HepG2 (cell line): ENCODE measurements around the gene SPCS1. TPM values are rescaled to one million over a fixed set of nuclear protein-coding genes. Genes with fewer than 3 reads are reported as not detected.

Source experiments
- ATRX ChIP-seq: sonication (generic); formaldehyde crosslinking; IDR thresholded peaks from 2 replicates; pipeline ENCODE4 v1.4.0; 2020; ENCODE audit warnings: missing genetic modification reagents, borderline replicate concordance
- BRCA1 ChIP-seq: sonication (generic); formaldehyde crosslinking; IDR thresholded peaks from 2 replicates; pipeline ENCODE4 v1.4.0; 2020; ENCODE audit warnings: missing genetic modification reagents
- GATAD2A ChIP-seq: IDR thresholded peaks from 2 replicates; pipeline ENCODE4 v1.6.1; 2016
- GFI1 ChIP-seq: sonication (generic); formaldehyde crosslinking; IDR thresholded peaks from 2 replicates; pipeline ENCODE4 v1.5.0; 2020; ENCODE audit warnings: missing genetic modification reagents, mild to moderate bottlenecking, borderline replicate concordance
- MEF2D ChIP-seq: sonication (generic); formaldehyde crosslinking; IDR thresholded peaks from 2 replicates; pipeline ENCODE4 v1.5.1; 2020; ENCODE audit warnings: mild to moderate bottlenecking, missing genetic modification reagents
- POLR2AphosphoS2 ChIP-seq: IDR thresholded peaks from 2 replicates; pipeline ENCODE4 v1.6.1; 2011; ENCODE audit warnings: low read depth, low read length, improper control_type of control experiment
- RNF2 ChIP-seq: fragments of 450-650 bp; conservative IDR thresholded peaks from 2 replicates; pipeline ENCODE4 v1.6.1; 2016; ENCODE audit warnings: low read depth
- SIN3B ChIP-seq: fragments of 150-350 bp; IDR thresholded peaks from 2 replicates; pipeline ENCODE4 v1.6.1; 2014; ENCODE audit warnings: low read length
- ZBTB3 ChIP-seq: sonication (generic); formaldehyde crosslinking; IDR thresholded peaks from 2 replicates; pipeline ENCODE4 v1.4.0; 2020; ENCODE audit warnings: low read depth, mild to moderate bottlenecking, moderate library complexity, missing genetic modification reagents, borderline replicate concordance
- ZNF572 ChIP-seq: sonication (generic); formaldehyde crosslinking; IDR thresholded peaks from 2 replicates; pipeline ENCODE4 v1.5.1; 2020; ENCODE audit warnings: mild to moderate bottlenecking, missing genetic modification reagents
- ZNF720 ChIP-seq: sonication (generic); formaldehyde crosslinking; IDR thresholded peaks from 2 replicates; pipeline ENCODE4 v1.4.0; 2020; ENCODE audit warnings: missing genetic modification reagents
- ZNF776 ChIP-seq: sonication (generic); formaldehyde crosslinking; IDR thresholded peaks from 2 replicates; pipeline ENCODE4 v1.4.0; 2020; ENCODE audit warnings: mild to moderate bottlenecking, missing genetic modification reagents
- ZNF878 ChIP-seq: sonication (generic); formaldehyde crosslinking; IDR thresholded peaks from 2 replicates; pipeline ENCODE4 v1.8.1; 2023; ENCODE audit warnings: mild to moderate bottlenecking, missing genetic modification reagents, moderate library complexity
- polyA plus RNA-seq, 8 experiments: library from polyadenylated mRNA; depleted of rRNA in 3 of 8; stranded (reverse) in 7 of 8; unstranded in 1 of 8; fragments of >200 nt; fragmentation: Illumina TruSeq in 4 of 8; extraction: Trizol in 4 of 8; gene quantifications; 2 replicates each; pipeline versions ENCODE4 v1.2.1 to v1.2.3, GENCODE V29; 2011 to 2016; ENCODE audit warnings: low read depth in 4 of 8, missing spikeins in 1 of 8, mixed read lengths in 1 of 8; ENCODE audit not compliant: insufficient read depth in 1 of 8
- total RNA-seq, 5 experiments: library from RNA; depleted of rRNA; stranded (reverse); fragments of >200 nt; fragmentation: Illumina TruSeq; extraction: Trizol; gene quantifications; 2 replicates each; pipeline ENCODE4 v1.2.3, GENCODE V29; 2016; ENCODE audit warnings: low read depth in 1 of 5
- TF ChIP-seq, protein P1 (sequence below): sonication (generic); formaldehyde crosslinking; IDR thresholded peaks from 2 replicates; pipeline ENCODE4 v1.4.0; 2020; ENCODE audit warnings: missing genetic modification reagents
- TF ChIP-seq, protein P2 (sequence below): sonication (generic); formaldehyde crosslinking; IDR thresholded peaks from 2 replicates; pipeline ENCODE4 v1.4.0; 2020; ENCODE audit warnings: missing genetic modification reagents, borderline replicate concordance
- TF ChIP-seq, protein P3 (sequence below): IDR thresholded peaks from 2 replicates; pipeline ENCODE4 v1.6.1; 2016; ENCODE audit warnings: missing compliant biosample characterization, missing genetic modification reagents, borderline replicate concordance
- TF ChIP-seq, protein P4 (sequence below): sonication (generic); formaldehyde crosslinking; IDR thresholded peaks from 2 replicates; pipeline ENCODE4 v1.5.1; 2020; ENCODE audit warnings: mild to moderate bottlenecking, missing genetic modification reagents, moderate library complexity

SPCS1 gene
- total and polyA plus RNA-seq, 2 of the 13 experiments (the other 11 are each of a cell fraction or from before 2014, with no cell fraction given) = 84.6 to 120 TPM

DNA sequence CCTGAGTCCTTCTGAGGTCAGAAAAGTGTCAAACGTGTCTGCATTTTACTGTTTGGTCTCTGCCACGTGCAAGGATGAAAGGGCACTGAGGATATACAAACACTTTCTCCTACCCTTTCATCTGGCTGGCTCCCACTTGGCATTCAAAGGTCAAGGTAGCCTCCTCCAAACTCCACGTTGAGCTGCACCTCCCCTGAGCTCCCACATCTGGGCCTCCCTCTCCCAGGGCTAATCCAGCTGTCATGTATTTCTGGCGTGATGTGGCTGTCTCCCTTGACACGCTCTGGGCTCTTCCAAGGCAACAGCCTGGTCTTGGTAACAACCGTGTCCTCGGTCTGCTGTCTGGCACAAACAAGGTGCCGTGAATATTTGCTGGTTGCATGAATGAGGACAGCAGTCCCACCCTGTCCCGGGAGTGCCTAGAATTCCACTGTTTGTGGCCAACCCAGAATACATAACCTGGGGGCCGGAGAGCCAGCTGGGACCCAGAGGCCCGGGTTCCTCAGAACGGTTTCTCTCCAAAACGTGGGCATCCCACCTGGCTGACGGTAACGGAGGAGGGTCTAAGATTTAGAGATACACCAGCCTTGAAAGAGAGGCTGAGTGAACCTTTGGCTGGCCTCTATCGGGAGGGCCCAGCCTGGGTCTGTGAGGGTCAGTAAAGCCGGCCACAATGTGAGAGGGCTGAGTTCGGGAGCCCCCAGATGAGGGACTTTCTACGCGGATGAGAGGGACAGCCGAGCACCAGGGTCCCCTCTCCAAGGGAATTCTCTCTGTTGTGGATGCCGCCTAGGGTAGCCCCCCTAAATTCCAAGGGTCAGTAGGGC lies 1.1 kb upstream of the SPCS1 start (continued):
- TF ChIP-seq ZNF776 (CRISPR knock-in tag) = no peak
- TF ChIP-seq ATRX (CRISPR knock-in tag) = no peak
- TF ChIP-seq, protein P1, sequence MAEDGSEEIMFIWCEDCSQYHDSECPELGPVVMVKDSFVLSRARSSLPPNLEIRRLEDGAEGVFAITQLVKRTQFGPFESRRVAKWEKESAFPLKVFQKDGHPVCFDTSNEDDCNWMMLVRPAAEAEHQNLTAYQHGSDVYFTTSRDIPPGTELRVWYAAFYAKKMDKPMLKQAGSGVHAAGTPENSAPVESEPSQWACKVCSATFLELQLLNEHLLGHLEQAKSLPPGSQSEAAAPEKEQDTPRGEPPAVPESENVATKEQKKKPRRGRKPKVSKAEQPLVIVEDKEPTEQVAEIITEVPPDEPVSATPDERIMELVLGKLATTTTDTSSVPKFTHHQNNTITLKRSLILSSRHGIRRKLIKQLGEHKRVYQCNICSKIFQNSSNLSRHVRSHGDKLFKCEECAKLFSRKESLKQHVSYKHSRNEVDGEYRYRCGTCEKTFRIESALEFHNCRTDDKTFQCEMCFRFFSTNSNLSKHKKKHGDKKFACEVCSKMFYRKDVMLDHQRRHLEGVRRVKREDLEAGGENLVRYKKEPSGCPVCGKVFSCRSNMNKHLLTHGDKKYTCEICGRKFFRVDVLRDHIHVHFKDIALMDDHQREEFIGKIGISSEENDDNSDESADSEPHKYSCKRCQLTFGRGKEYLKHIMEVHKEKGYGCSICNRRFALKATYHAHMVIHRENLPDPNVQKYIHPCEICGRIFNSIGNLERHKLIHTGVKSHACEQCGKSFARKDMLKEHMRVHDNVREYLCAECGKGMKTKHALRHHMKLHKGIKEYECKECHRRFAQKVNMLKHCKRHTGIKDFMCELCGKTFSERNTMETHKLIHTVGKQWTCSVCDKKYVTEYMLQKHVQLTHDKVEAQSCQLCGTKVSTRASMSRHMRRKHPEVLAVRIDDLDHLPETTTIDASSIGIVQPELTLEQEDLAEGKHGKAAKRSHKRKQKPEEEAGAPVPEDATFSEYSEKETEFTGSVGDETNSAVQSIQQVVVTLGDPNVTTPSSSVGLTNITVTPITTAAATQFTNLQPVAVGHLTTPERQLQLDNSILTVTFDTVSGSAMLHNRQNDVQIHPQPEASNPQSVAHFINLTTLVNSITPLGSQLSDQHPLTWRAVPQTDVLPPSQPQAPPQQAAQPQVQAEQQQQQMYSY (CRISPR knock-in tag) = peak; percentile 88
- no peak for TF ChIP-seq ZNF720
- TF ChIP-seq, protein P2, sequence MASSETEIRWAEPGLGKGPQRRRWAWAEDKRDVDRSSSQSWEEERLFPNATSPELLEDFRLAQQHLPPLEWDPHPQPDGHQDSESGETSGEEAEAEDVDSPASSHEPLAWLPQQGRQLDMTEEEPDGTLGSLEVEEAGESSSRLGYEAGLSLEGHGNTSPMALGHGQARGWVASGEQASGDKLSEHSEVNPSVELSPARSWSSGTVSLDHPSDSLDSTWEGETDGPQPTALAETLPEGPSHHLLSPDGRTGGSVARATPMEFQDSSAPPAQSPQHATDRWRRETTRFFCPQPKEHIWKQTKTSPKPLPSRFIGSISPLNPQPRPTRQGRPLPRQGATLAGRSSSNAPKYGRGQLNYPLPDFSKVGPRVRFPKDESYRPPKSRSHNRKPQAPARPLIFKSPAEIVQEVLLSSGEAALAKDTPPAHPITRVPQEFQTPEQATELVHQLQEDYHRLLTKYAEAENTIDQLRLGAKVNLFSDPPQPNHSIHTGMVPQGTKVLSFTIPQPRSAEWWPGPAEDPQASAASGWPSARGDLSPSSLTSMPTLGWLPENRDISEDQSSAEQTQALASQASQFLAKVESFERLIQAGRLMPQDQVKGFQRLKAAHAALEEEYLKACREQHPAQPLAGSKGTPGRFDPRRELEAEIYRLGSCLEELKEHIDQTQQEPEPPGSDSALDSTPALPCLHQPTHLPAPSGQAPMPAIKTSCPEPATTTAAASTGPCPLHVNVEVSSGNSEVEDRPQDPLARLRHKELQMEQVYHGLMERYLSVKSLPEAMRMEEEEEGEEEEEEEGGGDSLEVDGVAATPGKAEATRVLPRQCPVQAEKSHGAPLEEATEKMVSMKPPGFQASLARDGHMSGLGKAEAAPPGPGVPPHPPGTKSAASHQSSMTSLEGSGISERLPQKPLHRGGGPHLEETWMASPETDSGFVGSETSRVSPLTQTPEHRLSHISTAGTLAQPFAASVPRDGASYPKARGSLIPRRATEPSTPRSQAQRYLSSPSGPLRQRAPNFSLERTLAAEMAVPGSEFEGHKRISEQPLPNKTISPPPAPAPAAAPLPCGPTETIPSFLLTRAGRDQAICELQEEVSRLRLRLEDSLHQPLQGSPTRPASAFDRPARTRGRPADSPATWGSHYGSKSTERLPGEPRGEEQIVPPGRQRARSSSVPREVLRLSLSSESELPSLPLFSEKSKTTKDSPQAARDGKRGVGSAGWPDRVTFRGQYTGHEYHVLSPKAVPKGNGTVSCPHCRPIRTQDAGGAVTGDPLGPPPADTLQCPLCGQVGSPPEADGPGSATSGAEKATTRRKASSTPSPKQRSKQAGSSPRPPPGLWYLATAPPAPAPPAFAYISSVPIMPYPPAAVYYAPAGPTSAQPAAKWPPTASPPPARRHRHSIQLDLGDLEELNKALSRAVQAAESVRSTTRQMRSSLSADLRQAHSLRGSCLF (CRISPR knock-in tag) = no peak
- no peak for TF ChIP-seq BRCA1 (CRISPR knock-in tag)
- TF ChIP-seq, protein P3, sequence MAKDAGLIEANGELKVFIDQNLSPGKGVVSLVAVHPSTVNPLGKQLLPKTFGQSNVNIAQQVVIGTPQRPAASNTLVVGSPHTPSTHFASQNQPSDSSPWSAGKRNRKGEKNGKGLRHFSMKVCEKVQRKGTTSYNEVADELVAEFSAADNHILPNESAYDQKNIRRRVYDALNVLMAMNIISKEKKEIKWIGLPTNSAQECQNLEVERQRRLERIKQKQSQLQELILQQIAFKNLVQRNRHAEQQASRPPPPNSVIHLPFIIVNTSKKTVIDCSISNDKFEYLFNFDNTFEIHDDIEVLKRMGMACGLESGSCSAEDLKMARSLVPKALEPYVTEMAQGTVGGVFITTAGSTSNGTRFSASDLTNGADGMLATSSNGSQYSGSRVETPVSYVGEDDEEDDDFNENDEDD (CRISPR knock-in tag) = peak; percentile 36; the same call in 1 of the 2 replicates
- TF ChIP-seq, protein P4, sequence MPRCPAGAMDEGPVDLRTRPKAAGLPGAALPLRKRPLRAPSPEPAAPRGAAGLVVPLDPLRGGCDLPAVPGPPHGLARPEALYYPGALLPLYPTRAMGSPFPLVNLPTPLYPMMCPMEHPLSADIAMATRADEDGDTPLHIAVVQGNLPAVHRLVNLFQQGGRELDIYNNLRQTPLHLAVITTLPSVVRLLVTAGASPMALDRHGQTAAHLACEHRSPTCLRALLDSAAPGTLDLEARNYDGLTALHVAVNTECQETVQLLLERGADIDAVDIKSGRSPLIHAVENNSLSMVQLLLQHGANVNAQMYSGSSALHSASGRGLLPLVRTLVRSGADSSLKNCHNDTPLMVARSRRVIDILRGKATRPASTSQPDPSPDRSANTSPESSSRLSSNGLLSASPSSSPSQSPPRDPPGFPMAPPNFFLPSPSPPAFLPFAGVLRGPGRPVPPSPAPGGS (CRISPR knock-in tag) = no peak
- no peak for TF ChIP-seq SIN3B
- TF ChIP-seq POLR2AphosphoS2 = no peak
- TF ChIP-seq RNF2 = no peak
- TF ChIP-seq ZNF572 (CRISPR knock-in tag) = no peak
- TF ChIP-seq GATAD2A (CRISPR knock-in tag) = peak; percentile 88
- TF ChIP-seq ZBTB3 (CRISPR knock-in tag) = peak; percentile 67; the same call in 1 of the 2 replicates
- TF ChIP-seq ZNF878 (CRISPR knock-in tag) = no peak
- TF ChIP-seq GFI1 (CRISPR knock-in tag) = peak; percentile 45; the same call in 1 of the 2 replicates
- no peak; the same call in 1 of the 2 replicates for TF ChIP-seq MEF2D (CRISPR knock-in tag)
